D721Med (cell line): ENCODE data around the gene ASB6.

Source experiments
- DNase-seq: peaks from one replicate; pipeline ENCODE4 v3.0.0; 2011; ENCODE audit warnings: low spot score; ENCODE audit not compliant: insufficient read length
- FAIRE-seq: peaks from 2 replicates; lab custom pipeline; 2011; peaks lifted over from hg19 to GRCh38; lab: Jason Lieb, UNC
- CTCF ChIP-seq: IDR thresholded peaks from 2 replicates; pipeline ENCODE4 v1.5.1; 2012; ENCODE audit warnings: mild to moderate bottlenecking, control low read depth; ENCODE audit not compliant: insufficient read depth; ENCODE audit errors: missing control alignments

The ASB6 gene

GRCh38 chr9:129682381-129682780 lies 40.4 kb upstream of the ASB6 start:
- no peak for DNase-seq
- no peak for FAIRE-seq
- TF ChIP-seq CTCF, result no peak

GRCh38 chr9:129681924-129682323 lies 40.0 kb upstream of the ASB6 start:
- no peak for TF ChIP-seq CTCF
- FAIRE-seq, result no peak
- DNase-seq, result no peak

- no peak for DNase-seq
- no peak for TF ChIP-seq CTCF
- no peak for FAIRE-seq
Measured at GRCh38 chr9:129679537-129679936, 37.6 kb upstream of the ASB6 start.

- no peak for DNase-seq
- no peak for FAIRE-seq
- no peak for TF ChIP-seq CTCF
Measured at GRCh38 chr9:129678844-129679243, 36.9 kb upstream of the ASB6 start.

- TF ChIP-seq CTCF, result no peak
- DNase-seq (no peak), FAIRE-seq (no peak)
Measured at GRCh38 chr9:129677456-129677855, 35.5 kb upstream of the ASB6 start.

- FAIRE-seq, result peak; percentile 86
- peak; percentile 55 for TF ChIP-seq CTCF
- DNase-seq, result peak; percentile 97
Measured at GRCh38 chr9:129676975-129677374, 35.0 kb upstream of the ASB6 start.

- no peak for TF ChIP-seq CTCF
- FAIRE-seq (no peak), DNase-seq (no peak)
Measured at GRCh38 chr9:129676287-129676686, 34.3 kb upstream of the ASB6 start.
